GM18907 (cell line): ENCODE results near the gene SEC23B.
A peak's percentile ranks its signal among the peaks of the same experiment; 100 is the strongest.

Experiments used
- ATAC-seq: cut with Tn5 transposase; IDR thresholded peaks from one replicate; pipeline ENCODE4 v1.9.1; 2021; ENCODE audit warnings: mild to moderate bottlenecking, moderate library complexity; ENCODE audit not compliant: unreplicated experiment

Gene SEC23B

GRCh38 chr20:18585134-18585533 lies 77.4 kb downstream of the SEC23B start:
- ATAC-seq = no peak

- ATAC-seq = peak; percentile 91
Measured at GRCh38 chr20:18587665-18588573, 80.2 kb downstream of the SEC23B start, which contains the start of gene DTD1. DTD1 (plus strand) TSS chr20:18588054; CDS start chr20:18588073, 19 bp downstream.

- ATAC-seq = no peak
Measured at GRCh38 chr20:18588574-18588933, 80.8 kb downstream of the SEC23B start.

DNA sequence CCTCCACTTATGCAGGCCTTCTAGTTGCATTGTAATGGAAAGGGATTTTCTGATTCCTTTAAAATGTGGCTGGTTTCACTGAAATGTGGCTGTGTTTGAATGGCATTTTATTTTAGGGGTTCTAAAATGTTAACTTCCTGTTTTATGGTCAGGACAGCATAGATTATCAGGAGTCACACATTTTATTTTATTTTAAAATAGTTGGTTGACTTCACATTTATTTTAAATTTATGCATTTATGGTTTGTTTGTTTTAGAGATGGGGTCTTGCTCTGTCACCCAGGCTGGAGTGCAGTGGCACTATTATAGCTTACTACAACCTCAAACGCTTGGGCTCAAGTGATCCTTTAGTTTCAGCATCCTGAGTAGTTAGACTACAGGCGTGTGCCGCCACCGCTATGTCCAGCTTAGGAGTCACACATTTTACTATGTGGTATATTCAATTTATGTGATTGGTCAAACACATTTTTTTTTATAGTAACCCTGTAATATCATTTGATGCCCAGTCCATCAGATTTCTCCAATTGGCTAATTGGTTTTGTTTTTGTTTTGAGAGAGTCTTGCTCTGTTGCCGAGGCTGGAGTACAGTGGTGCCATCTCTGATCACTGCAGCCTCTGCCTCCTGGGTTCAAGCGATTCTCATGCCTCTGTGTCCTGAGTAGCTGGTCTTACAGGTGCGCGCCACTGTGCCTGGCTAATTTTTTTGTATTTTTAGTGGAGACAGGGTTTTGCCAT lies 82.4 kb downstream of the SEC23B start:
- ATAC-seq = no peak

DNA sequence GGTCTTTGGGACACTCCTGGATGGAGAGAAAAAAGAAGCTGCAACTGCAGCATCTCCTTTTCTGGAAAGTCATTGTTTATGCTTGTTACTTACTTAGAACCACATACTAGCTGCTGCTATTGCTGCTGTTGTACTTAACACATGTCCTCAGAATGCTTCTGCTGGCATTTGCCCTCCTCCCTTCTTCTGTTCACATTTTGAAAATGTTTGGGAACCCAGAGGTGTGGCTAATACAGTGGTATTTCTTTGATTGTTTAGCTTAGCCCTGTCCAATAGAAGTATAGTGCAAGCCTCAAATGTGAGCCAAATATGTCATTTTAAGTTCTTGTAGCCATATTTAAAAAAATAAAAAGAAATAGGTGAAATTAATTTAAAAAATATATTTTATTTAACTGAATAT lies 88.5 kb downstream of the SEC23B start:
- ATAC-seq = no peak

DNA sequence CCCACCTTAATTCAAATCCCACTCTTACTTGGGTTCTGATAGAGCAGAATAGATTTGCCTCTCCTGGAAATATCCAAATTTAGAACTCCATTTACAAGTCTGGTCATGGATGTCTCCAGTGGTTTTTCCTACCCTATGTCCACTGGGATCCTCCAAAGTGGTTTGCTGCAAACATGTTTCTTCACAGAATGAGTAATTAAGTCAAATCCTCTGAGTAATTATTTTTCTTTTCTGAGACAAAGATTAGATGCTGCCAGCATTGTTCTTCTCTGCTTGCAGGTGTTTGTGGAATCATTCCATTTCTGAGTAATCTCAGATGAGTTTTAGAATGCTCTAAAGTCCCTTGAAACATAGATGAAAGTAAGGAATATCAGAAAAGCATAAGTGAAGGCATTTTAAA lies 102.0 kb downstream of the SEC23B start:
- ATAC-seq = no peak
